ENCODE results near the gene VPS33B.

The VPS33B gene

DNA sequence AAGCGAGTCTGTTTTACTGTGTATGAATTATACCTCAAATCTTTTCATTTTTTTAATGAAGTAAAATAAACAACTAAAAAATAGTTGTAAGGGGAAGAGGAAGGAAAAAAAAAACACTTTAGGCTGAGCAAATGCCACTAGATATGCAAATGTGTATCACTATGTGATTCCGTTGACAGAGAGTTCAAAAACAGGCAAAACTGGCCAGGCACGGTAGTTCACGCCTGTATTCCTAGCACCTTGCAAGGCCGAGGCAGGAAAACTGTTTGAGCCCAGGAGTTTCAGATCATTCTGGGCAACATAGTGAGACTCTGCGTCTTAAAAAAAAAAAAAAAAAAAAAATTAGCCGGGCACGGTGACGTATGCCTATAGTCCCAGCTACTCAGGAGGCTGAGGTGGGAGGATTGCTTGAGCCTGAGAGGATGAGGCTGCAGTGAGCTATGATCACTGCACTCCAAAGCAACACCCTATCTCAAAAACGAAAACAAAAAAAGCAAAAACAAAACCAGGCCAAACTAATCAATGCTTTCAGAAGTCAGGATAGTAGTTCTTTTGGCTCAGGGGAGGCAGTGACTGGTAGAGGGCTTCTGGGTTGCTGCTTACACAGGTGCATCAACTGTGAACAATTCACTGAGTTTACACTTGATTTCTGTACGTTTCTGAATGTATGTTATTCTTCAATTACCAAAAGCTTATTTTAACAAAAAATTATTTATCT is 35.4 kb downstream of the VPS33B start:
- peak overlapping the region; percentile 57 for H3K27ac ChIP-seq (ENCODE audit: low read depth, low read length)
- peak overlapping the region; percentile 13 for H3K4me3 ChIP-seq (ENCODE audit: insufficient read depth, low read length, poor library complexity, severe bottlenecking)
- peaks cover 20% of the 10 kb centered on the region for H3K36me3 ChIP-seq (ENCODE audit: low read length)
- TF ChIP-seq EZH2phosphoT487 (conservative IDR thresholded peaks at IDR 0.05; ENCODE audit: low read length), result no peak
- TF ChIP-seq CTCF (IDR thresholded peaks at IDR 0.05; ENCODE audit: insufficient read depth, low read length, poor library complexity, severe bottlenecking), result no peak
- H3K79me2 ChIP-seq (ENCODE audit: insufficient read depth, low read length), result peaks cover 93% of the 10 kb centered on the region
- H2AFZ ChIP-seq (ENCODE audit: low read depth, low read length, severe bottlenecking), result no peak overlapping the region
- H3K9me2 ChIP-seq (replicated peaks; ENCODE audit: insufficient read depth, low read length), result no peaks in the 10 kb centered on the region
- H3K27me3 ChIP-seq (ENCODE audit: low read length), result no peaks in the 10 kb centered on the region
- H3K9ac ChIP-seq (ENCODE audit: low read length), result peak overlapping the region; percentile 38
- peak overlapping the region; percentile 66 for H3K4me2 ChIP-seq (ENCODE audit: low read depth, low read length, poor library complexity, severe bottlenecking)
- H3F3A ChIP-seq (ENCODE audit: insufficient read depth), result peaks cover 14% of the 10 kb centered on the region
- H3K9me3 ChIP-seq (ENCODE audit: insufficient read depth, low read length), result no peaks in the 10 kb centered on the region
- H4K20me1 ChIP-seq (ENCODE audit: low read depth, low read length), result peaks cover 6% of the 10 kb centered on the region; the same call in 1 of the 2 replicates

DNA sequence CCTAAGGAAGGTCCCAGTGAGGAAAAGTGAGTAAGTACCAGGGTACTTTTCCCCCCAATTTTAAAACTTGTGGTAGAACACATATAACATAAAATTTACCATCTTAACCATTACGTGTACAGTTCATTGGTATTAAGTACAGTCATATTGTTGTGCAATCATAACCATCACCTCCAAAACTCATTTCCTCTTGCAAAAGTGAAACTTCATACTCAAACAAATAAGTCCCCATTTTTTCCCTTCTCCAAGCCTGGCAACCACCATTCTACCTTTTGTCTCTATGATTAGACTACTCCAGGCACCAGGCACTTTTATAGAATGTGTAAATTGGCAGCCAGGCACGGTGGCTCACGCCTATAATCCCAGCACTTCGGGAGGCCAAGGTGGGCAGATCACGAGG is 40.3 kb downstream of the VPS33B start:
- Histone ChIP-seq H3K9ac (ENCODE audit: low read length) (no peak overlapping the region), H3K79me2 (ENCODE audit: insufficient read depth, low read length) (peaks cover 61% of the 10 kb centered on the region), H3K27me3 (ENCODE audit: low read length) (no peaks in the 10 kb centered on the region), H3K9me2 (replicated peaks; ENCODE audit: insufficient read depth, low read length) (no peaks in the 10 kb centered on the region), H3F3A (ENCODE audit: insufficient read depth) (no peaks in the 10 kb centered on the region), H3K4me2 (ENCODE audit: low read depth, low read length, poor library complexity, severe bottlenecking) (no peak overlapping the region), H3K4me3 (ENCODE audit: insufficient read depth, low read length, poor library complexity, severe bottlenecking) (no peak overlapping the region), H3K27ac (ENCODE audit: low read depth, low read length) (no peak overlapping the region), H2AFZ (ENCODE audit: low read depth, low read length, severe bottlenecking) (no peak overlapping the region), H3K36me3 (ENCODE audit: low read length) (peaks cover 51% of the 10 kb centered on the region), H4K20me1 (ENCODE audit: low read depth, low read length) (peaks cover 6% of the 10 kb centered on the region; the same call in 1 of the 2 replicates), H3K9me3 (ENCODE audit: insufficient read depth, low read length) (no peaks in the 10 kb centered on the region)
- no peak for TF ChIP-seq CTCF (IDR thresholded peaks at IDR 0.05; ENCODE audit: insufficient read depth, low read length, poor library complexity, severe bottlenecking)
- TF ChIP-seq EZH2phosphoT487 (conservative IDR thresholded peaks at IDR 0.05; ENCODE audit: low read length), result no peak

DNA sequence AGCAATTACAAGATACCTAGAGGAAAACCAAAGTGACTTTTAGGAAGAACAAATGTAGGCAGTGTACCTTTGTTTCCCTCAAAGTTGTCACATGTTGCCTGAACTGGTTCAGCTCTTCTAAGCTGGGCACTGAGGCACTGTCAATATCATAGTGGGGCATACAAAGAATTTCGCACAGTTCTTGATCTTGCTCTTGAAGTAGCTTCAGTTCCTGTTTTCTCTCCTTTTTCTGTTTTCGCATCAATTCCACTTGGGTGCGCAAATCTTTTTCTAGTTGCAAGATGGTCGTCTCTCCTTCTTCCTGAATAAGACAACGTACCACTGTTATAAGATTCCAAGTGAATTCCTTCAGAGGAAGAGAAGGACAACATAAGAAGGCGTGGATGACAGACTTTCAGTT is 40.7 kb downstream of the VPS33B start:
- peaks cover 55% of the 10 kb centered on the region for H3K36me3 ChIP-seq (ENCODE audit: low read length)
- H3K4me2 ChIP-seq (ENCODE audit: low read depth, low read length, poor library complexity, severe bottlenecking), result no peak overlapping the region

More for the DNA sequence above, 40.7 kb downstream of the VPS33B start:
- Histone ChIP-seq H3K9ac (ENCODE audit: low read length) (no peak overlapping the region), H4K20me1 (ENCODE audit: low read depth, low read length) (peaks cover 6% of the 10 kb centered on the region; the same call in 1 of the 2 replicates), H3K9me3 (ENCODE audit: insufficient read depth, low read length) (no peaks in the 10 kb centered on the region), H3K4me3 (ENCODE audit: insufficient read depth, low read length, poor library complexity, severe bottlenecking) (no peak overlapping the region), H3K27ac (ENCODE audit: low read depth, low read length) (no peak overlapping the region), H2AFZ (ENCODE audit: low read depth, low read length, severe bottlenecking) (no peak overlapping the region), H3K79me2 (ENCODE audit: insufficient read depth, low read length) (peaks cover 56% of the 10 kb centered on the region), H3K27me3 (ENCODE audit: low read length) (no peaks in the 10 kb centered on the region), H3K9me2 (replicated peaks; ENCODE audit: insufficient read depth, low read length) (no peaks in the 10 kb centered on the region), H3F3A (ENCODE audit: insufficient read depth) (no peaks in the 10 kb centered on the region)
- TF ChIP-seq EZH2phosphoT487 (conservative IDR thresholded peaks at IDR 0.05; ENCODE audit: low read length) (no peak), CTCF (IDR thresholded peaks at IDR 0.05; ENCODE audit: insufficient read depth, low read length, poor library complexity, severe bottlenecking) (no peak)

Measured in SU-DHL-6 (cell line).